ENCODE results near the gene KIF13A. TPM values are rescaled to one million over a fixed set of nuclear protein-coding genes. Genes with fewer than 3 reads are reported as not detected.
"Not testable (repeated sequence)": the region's sequence is repeated elsewhere in the genome, so short reads cannot be mapped to it uniquely, and the experiment has no call there.

Gene KIF13A
- total RNA-seq, 1 donor from 2014 or later = 51.9 TPM

- no peak for DNase-seq (ENCODE audit: low spot score)
- Mint-ChIP-seq H3K27ac (ENCODE audit: unreplicated experiment) (peak overlapping the region; percentile 67), H3K9me3 (ENCODE audit: low read depth) (no peaks in the 10 kb centered on the region), H3K4me3 (ENCODE audit: unreplicated experiment) (peak overlapping the region; percentile 10), H3K36me3 (ENCODE audit: low read depth) (no peaks in the 10 kb centered on the region), H3K27me3 (ENCODE audit: low read depth) (no peaks in the 10 kb centered on the region), H3K4me1 (ENCODE audit: low read depth) (peaks cover 11% of the 10 kb centered on the region)
- TF ChIP-seq CTCF (IDR thresholded peaks at IDR 0.05) = no peak
Measured at GRCh38 chr6:18022398-18023231, 35.2 kb upstream of the KIF13A start.

GRCh38 chr6:18021166-18021850 lies 33.9 kb upstream of the KIF13A start:
- H3K4me1 Mint-ChIP-seq (ENCODE audit: low read depth) = peaks cover 11% of the 10 kb centered on the region
- H3K27me3 Mint-ChIP-seq (ENCODE audit: low read depth) = no peaks in the 10 kb centered on the region

GRCh38 chr6:18020545-18020944 lies 33.1 kb upstream of the KIF13A start:
- H3K4me3 Mint-ChIP-seq (ENCODE audit: unreplicated experiment); H3K9me3 Mint-ChIP-seq (ENCODE audit: low read depth); H3K36me3 Mint-ChIP-seq (ENCODE audit: low read depth); DNase-seq (ENCODE audit: low spot score); H3K27ac Mint-ChIP-seq (ENCODE audit: unreplicated experiment); H3K27me3 Mint-ChIP-seq (ENCODE audit: low read depth): not testable (repeated sequence)
- H3K4me1 Mint-ChIP-seq (ENCODE audit: low read depth) = peaks cover 11% of the 10 kb centered on the region

More at GRCh38 chr6:18021166-18021850, 33.9 kb upstream of the KIF13A start:
- Mint-ChIP-seq H3K27ac (ENCODE audit: unreplicated experiment) (no peak overlapping the region), H3K4me3 (ENCODE audit: unreplicated experiment) (no peak overlapping the region), H3K9me3 (ENCODE audit: low read depth) (no peaks in the 10 kb centered on the region), H3K36me3 (ENCODE audit: low read depth) (no peaks in the 10 kb centered on the region)
- no peak for DNase-seq (ENCODE audit: low spot score)
- TF ChIP-seq CTCF (IDR thresholded peaks at IDR 0.05) = no peak

- peak; percentile 80 for DNase-seq (ENCODE audit: low spot score)
- no peak for TF ChIP-seq CTCF (IDR thresholded peaks at IDR 0.05)
- no peak overlapping the region for H3K4me3 Mint-ChIP-seq (ENCODE audit: unreplicated experiment)
Measured at GRCh38 chr6:18019539-18020534, 32.4 kb upstream of the KIF13A start.

GRCh38 chr6:18019133-18019532 lies 31.7 kb upstream of the KIF13A start:
- not testable (repeated sequence) for H3K4me3 Mint-ChIP-seq (ENCODE audit: unreplicated experiment); H3K36me3 Mint-ChIP-seq (ENCODE audit: low read depth); DNase-seq (ENCODE audit: low spot score); H3K27me3 Mint-ChIP-seq (ENCODE audit: low read depth); H3K27ac Mint-ChIP-seq (ENCODE audit: unreplicated experiment); H3K9me3 Mint-ChIP-seq (ENCODE audit: low read depth)
- peaks cover 11% of the 10 kb centered on the region for H3K4me1 Mint-ChIP-seq (ENCODE audit: low read depth)

More at GRCh38 chr6:18019539-18020534, 32.4 kb upstream of the KIF13A start:
- H3K4me1 Mint-ChIP-seq (ENCODE audit: low read depth) = peaks cover 11% of the 10 kb centered on the region
- H3K9me3 Mint-ChIP-seq (ENCODE audit: low read depth) = no peaks in the 10 kb centered on the region
- no peaks in the 10 kb centered on the region for H3K27me3 Mint-ChIP-seq (ENCODE audit: low read depth)
- H3K36me3 Mint-ChIP-seq (ENCODE audit: low read depth) = no peaks in the 10 kb centered on the region
- no peak overlapping the region for H3K27ac Mint-ChIP-seq (ENCODE audit: unreplicated experiment)

Measured in chondrocyte (in vitro differentiated cells).